WERI-Rb-1 (cell line): ENCODE results near the gene TM2D3.

Source experiments
- DNase-seq: peaks from one replicate; pipeline ENCODE4 v3.0.0-alpha.2; 2020
- H3K27ac ChIP-seq: fragments of 250-450 bp; sonication (Bioruptor Pico); 2 replicates; pipeline ENCODE4 v1.5.1; 2020; ENCODE audit warnings: mild to moderate bottlenecking, moderate library complexity
- H3K27me3 ChIP-seq: fragments of 250-450 bp; sonication (Bioruptor Pico); 2 replicates; pipeline ENCODE4 v1.5.1; 2021; ENCODE audit warnings: mild to moderate bottlenecking, low read depth, moderate library complexity; ENCODE audit not compliant: insufficient read depth, severe bottlenecking
- H3K36me3 ChIP-seq: fragments of 250-450 bp; sonication (Bioruptor Pico); 2 replicates; pipeline ENCODE4 v1.5.1; 2020; ENCODE audit warnings: mild to moderate bottlenecking, moderate library complexity
- H3K4me3 ChIP-seq: 2 replicates; pipeline ENCODE4 v1.5.1; 2011; ENCODE audit warnings: low read depth, mild to moderate bottlenecking, control low read depth, low read length
- H3K9me3 ChIP-seq: fragments of 250-450 bp; sonication (Bioruptor Pico); 2 replicates; pipeline ENCODE4 v1.5.1; 2021; ENCODE audit warnings: mild to moderate bottlenecking, moderate library complexity; ENCODE audit not compliant: severe bottlenecking
- CTCF ChIP-seq: IDR thresholded peaks from 2 replicates; pipeline ENCODE4 v1.5.1; 2011; ENCODE audit warnings: low read depth, mild to moderate bottlenecking, control low read depth, inconsistent platforms, low read length

Gene TM2D3

GRCh38 chr15:101615986-101616848 is 36.0 kb downstream of the TM2D3 start:
- TF ChIP-seq CTCF, result no peak
- H3K4me3 ChIP-seq, result no peak overlapping the region
- no peaks in the 10 kb centered on the region for H3K9me3 ChIP-seq
- no peaks in the 10 kb centered on the region for H3K27me3 ChIP-seq
- peak; percentile 35 for DNase-seq
- H3K36me3 ChIP-seq, result no peaks in the 10 kb centered on the region
- H3K27ac ChIP-seq, result no peak overlapping the region

- H3K36me3 ChIP-seq, result no peaks in the 10 kb centered on the region
- H3K27me3 ChIP-seq, result no peaks in the 10 kb centered on the region
- no peak for DNase-seq
- TF ChIP-seq CTCF, result no peak
- H3K27ac ChIP-seq, result no peak overlapping the region
- no peaks in the 10 kb centered on the region for H3K9me3 ChIP-seq
- no peak overlapping the region for H3K4me3 ChIP-seq
Measured at GRCh38 chr15:101615414-101615985, 36.7 kb downstream of the TM2D3 start.

- H3K27ac ChIP-seq, result no peak overlapping the region
Measured at GRCh38 chr15:101614761-101615160, 37.4 kb downstream of the TM2D3 start.

GRCh38 chr15:101614001-101614585 is 38.1 kb downstream of the TM2D3 start:
- no peak for TF ChIP-seq CTCF
- Histone ChIP-seq H3K4me3 (no peak overlapping the region), H3K36me3 (no peaks in the 10 kb centered on the region), H3K9me3 (no peaks in the 10 kb centered on the region), H3K27ac (no peak overlapping the region), H3K27me3 (no peaks in the 10 kb centered on the region)
- DNase-seq, result no peak

More at GRCh38 chr15:101614761-101615160, 37.4 kb downstream of the TM2D3 start:
- no peaks in the 10 kb centered on the region for H3K9me3 ChIP-seq
- no peak for TF ChIP-seq CTCF
- H3K36me3 ChIP-seq, result no peaks in the 10 kb centered on the region
- no peak for DNase-seq
- H3K4me3 ChIP-seq, result no peak overlapping the region
- no peaks in the 10 kb centered on the region for H3K27me3 ChIP-seq

- Histone ChIP-seq H3K36me3 (no peaks in the 10 kb centered on the region), H3K27ac (no peak overlapping the region), H3K4me3 (no peak overlapping the region), H3K9me3 (no peaks in the 10 kb centered on the region), H3K27me3 (no peaks in the 10 kb centered on the region)
- DNase-seq, result peak; percentile 74
- no peak for TF ChIP-seq CTCF
Measured at GRCh38 chr15:101613130-101614000, 38.8 kb downstream of the TM2D3 start.
